HG03342 (cell line): ENCODE measurements around the gene CD46.

Experiments used
- ATAC-seq: cut with Tn5 transposase; IDR thresholded peaks from one replicate; pipeline ENCODE4 v1.9.1; 2021; ENCODE audit warnings: mild to moderate bottlenecking, moderate library complexity; ENCODE audit not compliant: unreplicated experiment

Gene CD46

DNA sequence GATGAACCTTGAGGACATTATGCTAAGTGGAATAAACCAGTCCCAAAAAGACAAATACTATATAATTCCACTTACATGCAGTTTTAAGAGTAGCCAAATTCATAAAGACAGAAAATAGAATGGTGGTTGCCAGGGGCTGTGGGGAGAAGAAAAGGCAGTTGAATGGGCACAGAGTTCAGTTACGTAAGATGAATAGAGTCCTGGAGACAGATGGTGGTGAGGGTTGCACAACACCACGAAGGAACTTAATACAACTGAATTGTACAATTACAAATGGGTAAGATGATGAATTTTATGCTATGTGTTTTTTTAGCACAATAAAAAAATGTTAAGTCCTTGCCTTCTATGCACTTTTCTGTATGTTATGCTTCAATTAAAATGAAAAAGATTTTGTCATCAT, 92.5 kb downstream of the CD46 start:
- no peak for ATAC-seq
